Endothelial cell of umbilical vein (primary cell): ENCODE measurements around the gene DTD1. TPM values are rescaled to one million over a fixed set of nuclear protein-coding genes. Genes with fewer than 3 reads are reported as not detected.

Experiments
- BruUV-seq: library from RNA; stranded (reverse); fragments of 400-500 nt; replicated peaks from 2 replicates; lab custom pipeline; 2021; lab: Mats Ljungman, UMichigan
- CTCF ChIA-PET: fragments of 300-600, 350-600 bp; sonication (Branson Sonifier 250); formaldehyde crosslinking; loops from one replicate; lab custom pipeline; 2021; ENCODE audit warnings: antibody characterized with exemption, inconsistent platforms; lab: Charles Lee
- POLR2A ChIA-PET: fragments of 300-600, 350-600 bp; sonication (Branson Sonifier 250); formaldehyde crosslinking; loops from one replicate; lab custom pipeline; 2021; ENCODE audit warnings: antibody characterized with exemption, inconsistent platforms; lab: Charles Lee
- DNase-seq: peaks from one replicate; pipeline ENCODE4 v3.0.0-alpha.2; 2011; ENCODE audit warnings: low read depth, low spot score
- FAIRE-seq: peaks from 2 replicates; lab custom pipeline; 2011; peaks lifted over from hg19 to GRCh38; lab: Jason Lieb, UNC
- H2AFZ ChIP-seq: 2 replicates; pipeline ENCODE4 v1.6.0; 2012; ENCODE audit warnings: low read depth, low read length, control low read depth, inconsistent platforms
- H3K27ac ChIP-seq: 2 replicates; pipeline ENCODE4 v1.5.1; 2011; ENCODE audit warnings: low read depth, mild to moderate bottlenecking, control low read depth, low read length, moderate library complexity; ENCODE audit not compliant: insufficient read depth
- H3K27me3 ChIP-seq, 2 experiments: 2 replicates each; pipeline versions ENCODE4 v1.6.0 to v1.6.1; 2011; ENCODE audit warnings: low read length in 2 of 2, mixed read lengths in 1 of 2; ENCODE audit not compliant: control insufficient read depth in 2 of 2, insufficient read depth in 2 of 2
- H3K36me3 ChIP-seq, 2 experiments: 2 replicates in 1 of 2; 3 replicates in 1 of 2; pipeline ENCODE4 v1.5.1; 2011; ENCODE audit warnings: low read length in 2 of 2, mild to moderate bottlenecking in 1 of 2, moderate library complexity in 1 of 2; ENCODE audit not compliant: control insufficient read depth in 2 of 2, insufficient read depth in 2 of 2; ENCODE audit errors: extremely low read depth in 1 of 2
- H3K4me1 ChIP-seq: 3 replicates; pipeline ENCODE4 v1.5.1; 2011; ENCODE audit warnings: mild to moderate bottlenecking, low read length; ENCODE audit not compliant: control insufficient read depth, insufficient read depth; ENCODE audit errors: extremely low read depth
- H3K4me2 ChIP-seq: 2 replicates; pipeline ENCODE4 v1.6.1; 2011; ENCODE audit warnings: low read length, control low read depth, mixed read lengths; ENCODE audit not compliant: insufficient read depth
- H3K4me3 ChIP-seq, 3 experiments: fragments of 200-600 bp in 1 of 3; sonication (generic), shearing (Covaris generic) in 1 of 3; replicated peaks in 1 of 3; 2 replicates each; pipeline ENCODE4 v1.5.1; 2011 to 2016; ENCODE audit warnings: control low read depth in 3 of 3, low read length in 3 of 3, mild to moderate bottlenecking in 2 of 3, inconsistent platforms in 1 of 3, low read depth in 1 of 3, moderate library complexity in 1 of 3; ENCODE audit not compliant: insufficient read depth in 1 of 3
- H3K79me2 ChIP-seq: 2 replicates; pipeline ENCODE4 v1.6.0; 2012; ENCODE audit warnings: low read length, inconsistent platforms; ENCODE audit not compliant: control insufficient read depth, insufficient read depth
- H3K9ac ChIP-seq: replicated peaks from 2 replicates; pipeline ENCODE3; 2011; ENCODE audit warnings: low read length, control low read depth; ENCODE audit not compliant: insufficient read depth; ENCODE audit errors: extremely low read depth
- H3K9me1 ChIP-seq: replicated peaks from 3 replicates; pipeline ENCODE4 v1.6.0; 2011; ENCODE audit warnings: mild to moderate bottlenecking, low read length; ENCODE audit not compliant: control insufficient read depth, insufficient read depth; ENCODE audit errors: extremely low read depth
- H3K9me3 ChIP-seq: replicated peaks from 2 replicates; pipeline ENCODE4 v1.5.1; 2012; ENCODE audit warnings: low read length, inconsistent platforms; ENCODE audit not compliant: control insufficient read depth, insufficient read depth
- H4K20me1 ChIP-seq: replicated peaks from 2 replicates; pipeline ENCODE3; 2011; ENCODE audit warnings: mild to moderate bottlenecking, low read length; ENCODE audit not compliant: control insufficient read depth, insufficient read depth; ENCODE audit errors: extremely low read depth
- EZH2 ChIP-seq: IDR thresholded peaks from 2 replicates; pipeline ENCODE4 v1.6.1; 2012; ENCODE audit warnings: borderline replicate concordance, low read depth, mild to moderate bottlenecking, moderate library complexity, low read length, inconsistent platforms; ENCODE audit not compliant: severe bottlenecking
- FOS ChIP-seq: IDR thresholded peaks from 2 replicates; pipeline ENCODE4 v1.6.1; 2011; ENCODE audit warnings: mild to moderate bottlenecking, low read length, moderate library complexity, borderline replicate concordance; ENCODE audit not compliant: insufficient read depth
- GATA2 ChIP-seq: IDR thresholded peaks from 2 replicates; pipeline ENCODE4 v1.7.0; 2011; ENCODE audit warnings: low read depth, mild to moderate bottlenecking, moderate library complexity, mixed read lengths, low read length; ENCODE audit not compliant: insufficient read length, insufficient read depth
- JUN ChIP-seq: IDR thresholded peaks from 2 replicates; pipeline ENCODE4 v1.6.1; 2011; ENCODE audit warnings: borderline replicate concordance, low read depth; ENCODE audit not compliant: insufficient read length, insufficient read depth
- MYC ChIP-seq: IDR thresholded peaks from one replicate; pipeline ENCODE4 v1.6.1; 2011; ENCODE audit warnings: mild to moderate bottlenecking, low read depth, low read length
- POLR2A ChIP-seq: IDR thresholded peaks from 2 replicates; pipeline ENCODE4 v1.6.1; 2012; ENCODE audit warnings: low read depth, mild to moderate bottlenecking, control low read depth, low read length
- POLR2AphosphoS5 ChIP-seq: IDR thresholded peaks from 2 replicates; pipeline ENCODE4 v1.6.1; 2012; ENCODE audit warnings: low read depth, mild to moderate bottlenecking, control low read depth, low read length, moderate library complexity; ENCODE audit not compliant: insufficient read depth
- dilution Hi-C: fragments of 300-500 bp; cut with MboI; formaldehyde crosslinking; loops from one replicate; pipeline ENCODE4 v1.15.0; 2019; ENCODE audit warnings: low sequenced_read_pairs; ENCODE audit not compliant: extremely low pct_ligation_motif_present
- intact Hi-C: fragments of 100-400 bp; cut with micrococcal nuclease; formaldehyde crosslinking; loops from one replicate; pipeline ENCODE4 v1.10.0; 2022
- polyA plus RNA-seq, 4 experiments: library from polyadenylated mRNA; depleted of rRNA in 3 of 4; stranded (reverse) in 3 of 4; unstranded in 1 of 4; fragments of >200 nt; gene quantifications; 2 replicates each; pipeline versions ENCODE4 v1.2.1 to v1.2.3, GENCODE V29; 2011 to 2012; ENCODE audit warnings: missing spikeins in 1 of 4
- total RNA-seq: library from RNA; stranded (reverse); gene quantifications from 2 replicates; pipeline ENCODE4 v1.2.3, GENCODE V29; 2021
- TF ChIP-seq, protein P1 (sequence below), 2 donors: IDR thresholded peaks; 1 replicate in 1 of 2; 2 replicates in 1 of 2; pipeline ENCODE4 v1.5.1; 2011; ENCODE audit warnings: low read length in 2 of 2, mild to moderate bottlenecking in 2 of 2, moderate library complexity in 2 of 2, control low read depth in 1 of 2, inconsistent platforms in 1 of 2, low read depth in 1 of 2; ENCODE audit not compliant: insufficient read depth in 1 of 2; ENCODE audit errors: extremely low read depth in 1 of 2
- TF ChIP-seq, protein P2 (sequence below): IDR thresholded peaks from 2 replicates; pipeline ENCODE4 v1.6.1; 2011; ENCODE audit not compliant: insufficient read depth, insufficient read length

DTD1 gene
- total and polyA plus RNA-seq, 2 donors (not counting 3 experiments of a cell fraction or from before 2014, with no cell fraction given): 48.2 to 50.8 TPM

DNA sequence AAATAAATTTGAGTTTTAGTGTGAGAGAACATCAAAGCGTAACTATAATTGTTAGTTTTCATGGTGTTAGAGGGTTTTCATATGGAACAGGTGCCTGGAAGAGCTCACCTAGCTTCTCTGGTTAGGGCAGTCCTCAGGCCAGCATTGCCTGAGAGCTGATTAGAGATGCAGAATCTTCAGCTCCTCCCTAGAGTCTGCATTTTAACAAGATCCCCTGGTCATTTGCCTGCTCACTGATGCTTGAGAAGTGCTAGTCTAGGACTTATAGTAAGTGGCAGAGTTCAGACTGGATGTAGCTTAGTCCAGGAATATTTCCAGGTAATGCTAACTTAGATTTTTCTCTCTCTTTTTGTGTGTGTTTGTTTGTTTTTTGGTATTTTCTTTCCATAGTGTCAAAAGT lies 42.3 kb upstream of the DTD1 start:
- no peak overlapping the region for H2AFZ ChIP-seq
- no peak for FAIRE-seq
- H3K27ac ChIP-seq: no peak overlapping the region
- POLR2A ChIA-PET: no interaction called here
- H3K4me2 ChIP-seq: no peak overlapping the region
- H3K9ac ChIP-seq: no peak overlapping the region
- BruUV-seq: no TSS peak
- no peaks in the 10 kb centered on the region for H4K20me1 ChIP-seq
- H3K27me3 ChIP-seq: no peaks in the 10 kb centered on the region
- no peaks in the 10 kb centered on the region for H3K9me3 ChIP-seq
- no peak for TF ChIP-seq JUN
- TF ChIP-seq, protein P1, sequence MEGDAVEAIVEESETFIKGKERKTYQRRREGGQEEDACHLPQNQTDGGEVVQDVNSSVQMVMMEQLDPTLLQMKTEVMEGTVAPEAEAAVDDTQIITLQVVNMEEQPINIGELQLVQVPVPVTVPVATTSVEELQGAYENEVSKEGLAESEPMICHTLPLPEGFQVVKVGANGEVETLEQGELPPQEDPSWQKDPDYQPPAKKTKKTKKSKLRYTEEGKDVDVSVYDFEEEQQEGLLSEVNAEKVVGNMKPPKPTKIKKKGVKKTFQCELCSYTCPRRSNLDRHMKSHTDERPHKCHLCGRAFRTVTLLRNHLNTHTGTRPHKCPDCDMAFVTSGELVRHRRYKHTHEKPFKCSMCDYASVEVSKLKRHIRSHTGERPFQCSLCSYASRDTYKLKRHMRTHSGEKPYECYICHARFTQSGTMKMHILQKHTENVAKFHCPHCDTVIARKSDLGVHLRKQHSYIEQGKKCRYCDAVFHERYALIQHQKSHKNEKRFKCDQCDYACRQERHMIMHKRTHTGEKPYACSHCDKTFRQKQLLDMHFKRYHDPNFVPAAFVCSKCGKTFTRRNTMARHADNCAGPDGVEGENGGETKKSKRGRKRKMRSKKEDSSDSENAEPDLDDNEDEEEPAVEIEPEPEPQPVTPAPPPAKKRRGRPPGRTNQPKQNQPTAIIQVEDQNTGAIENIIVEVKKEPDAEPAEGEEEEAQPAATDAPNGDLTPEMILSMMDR (IDR thresholded peaks at IDR 0.05; ENCODE audit: extremely low read depth in 1 of 2, insufficient read depth in 1 of 2, low read depth in 1 of 2, low read length in 2 of 2): no peak
- TF ChIP-seq, protein P2, sequence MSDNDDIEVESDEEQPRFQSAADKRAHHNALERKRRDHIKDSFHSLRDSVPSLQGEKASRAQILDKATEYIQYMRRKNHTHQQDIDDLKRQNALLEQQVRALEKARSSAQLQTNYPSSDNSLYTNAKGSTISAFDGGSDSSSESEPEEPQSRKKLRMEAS: no peak
- TF ChIP-seq FOS: no peak
- TF ChIP-seq MYC: no peak
- no peak for TF ChIP-seq GATA2
- TF ChIP-seq POLR2AphosphoS5: no peak
- no peak for TF ChIP-seq EZH2
- no peak for TF ChIP-seq POLR2A
- H3K36me3 ChIP-seq: peaks cover 13 to 24% of the 10 kb centered on the region in 2 experiments
- H3K4me1 ChIP-seq: no peaks in the 10 kb centered on the region
- H3K79me2 ChIP-seq: no peaks in the 10 kb centered on the region
- CTCF ChIA-PET: no interaction called here
- no peaks in the 10 kb centered on the region for H3K9me1 ChIP-seq
- intact Hi-C loops (no loop called here), dilution Hi-C loops (no loop called here)
- no peak overlapping the region for H3K4me3 ChIP-seq
- no peak for DNase-seq
